ENCODE data around the gene ATP1B1.

DNA sequence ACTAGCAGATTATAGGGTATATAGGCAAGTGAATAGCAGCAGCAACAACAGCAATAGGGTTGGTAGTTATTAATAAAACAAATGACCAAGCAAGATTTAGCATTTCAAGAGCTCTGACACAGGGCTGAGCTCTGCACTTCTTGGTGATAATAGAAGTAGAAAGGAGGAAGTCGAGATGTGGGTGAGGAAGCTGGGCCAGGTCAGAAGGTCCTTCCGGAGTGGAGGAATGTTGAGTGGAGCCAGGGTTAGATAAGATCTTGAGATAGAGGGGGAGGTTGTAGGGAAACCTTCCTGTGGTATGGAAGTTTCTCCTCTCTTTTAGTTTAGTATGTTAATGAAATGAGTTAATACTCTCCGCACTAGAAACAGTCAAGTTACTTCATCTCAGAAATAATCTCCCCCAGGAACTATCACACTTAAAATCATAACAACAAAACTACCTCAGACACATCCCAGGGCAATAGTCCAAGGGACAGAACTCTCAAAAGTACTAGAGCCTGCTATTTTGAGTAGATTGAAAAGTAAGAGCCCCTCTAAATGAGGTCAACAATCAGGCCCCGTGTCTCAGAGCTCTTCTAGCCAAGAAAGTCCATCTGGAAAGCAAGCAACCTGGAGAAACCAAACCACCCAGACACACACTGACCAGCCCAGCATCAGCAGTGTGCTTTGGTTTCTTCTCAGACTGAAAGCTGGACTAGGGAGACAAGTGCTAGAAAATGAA, 45.4 kb upstream of the ATP1B1 start:
- TF ChIP-seq, protein P1, sequence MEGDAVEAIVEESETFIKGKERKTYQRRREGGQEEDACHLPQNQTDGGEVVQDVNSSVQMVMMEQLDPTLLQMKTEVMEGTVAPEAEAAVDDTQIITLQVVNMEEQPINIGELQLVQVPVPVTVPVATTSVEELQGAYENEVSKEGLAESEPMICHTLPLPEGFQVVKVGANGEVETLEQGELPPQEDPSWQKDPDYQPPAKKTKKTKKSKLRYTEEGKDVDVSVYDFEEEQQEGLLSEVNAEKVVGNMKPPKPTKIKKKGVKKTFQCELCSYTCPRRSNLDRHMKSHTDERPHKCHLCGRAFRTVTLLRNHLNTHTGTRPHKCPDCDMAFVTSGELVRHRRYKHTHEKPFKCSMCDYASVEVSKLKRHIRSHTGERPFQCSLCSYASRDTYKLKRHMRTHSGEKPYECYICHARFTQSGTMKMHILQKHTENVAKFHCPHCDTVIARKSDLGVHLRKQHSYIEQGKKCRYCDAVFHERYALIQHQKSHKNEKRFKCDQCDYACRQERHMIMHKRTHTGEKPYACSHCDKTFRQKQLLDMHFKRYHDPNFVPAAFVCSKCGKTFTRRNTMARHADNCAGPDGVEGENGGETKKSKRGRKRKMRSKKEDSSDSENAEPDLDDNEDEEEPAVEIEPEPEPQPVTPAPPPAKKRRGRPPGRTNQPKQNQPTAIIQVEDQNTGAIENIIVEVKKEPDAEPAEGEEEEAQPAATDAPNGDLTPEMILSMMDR (IDR thresholded peaks at IDR 0.05; ENCODE audit: low read depth, low read length, poor library complexity, severe bottlenecking), result no peak
- TF ChIP-seq EZH2phosphoT487 (IDR thresholded peaks at IDR 0.05; ENCODE audit: borderline replicate concordance, low read length), result no peak

Data from DOHH2 (cell line).